ENCODE data around the gene CCR4. TPM values are rescaled to one million over a fixed set of nuclear protein-coding genes. Genes with fewer than 3 reads are reported as not detected.

Gene CCR4
- total and polyA plus RNA-seq, 2 of the 4 experiments (the other 2 are of a cell fraction), result not detected

- no peak overlapping the region for H2AK9ac ChIP-seq (replicated peaks; ENCODE audit: low read depth, low read length, poor library complexity)
- H3K18ac ChIP-seq (ENCODE audit: low read depth, low read length), result no peak overlapping the region
- H3K56ac ChIP-seq (ENCODE audit: extremely low read depth, insufficient read depth, low read length), result no peak overlapping the region
- DNase-seq (no peak), ATAC-seq (ENCODE audit: low read depth) (no peak)
- no peak overlapping the region for H2AFZ ChIP-seq (replicated peaks; ENCODE audit: low read length, poor library complexity)
- H4K5ac ChIP-seq (ENCODE audit: low read depth, low read length), result no peak overlapping the region
- H4K20me1 ChIP-seq (ENCODE audit: insufficient read depth, low read length), result no peaks in the 10 kb centered on the region
- whole genome bisulfite sequencing, 2 experiments (ENCODE audit: extremely low coverage in 2 of 2, insufficient read length in 1 of 2), result 100% methylated on average over 1 of the region's 2 CpGs; no CpG with 5 or more reads in 1 of the 2 experiments
- no peak overlapping the region for H3K27ac ChIP-seq (ENCODE audit: insufficient read depth, low read length)
- peaks cover 4% of the 10 kb centered on the region; the same call in 1 of the 2 replicates for H3K9me3 ChIP-seq (ENCODE audit: control insufficient read depth, insufficient read depth, low read length)
- no peak overlapping the region for H3K4me3 ChIP-seq (ENCODE audit: insufficient read depth, low read depth, low read length)
- intact Hi-C loops (cut with micrococcal nuclease), result no loop called here
- no peak overlapping the region for H3K23ac ChIP-seq (ENCODE audit: low read depth, low read length)
- no peak overlapping the region for H3K4ac ChIP-seq (ENCODE audit: low read depth, low read length)
- H3K4me1 ChIP-seq (ENCODE audit: control insufficient read depth, insufficient read depth, low read length), result no peaks in the 10 kb centered on the region
- TF ChIP-seq NFE2L2 (IDR thresholded peaks at IDR 0.05; ENCODE audit: low read depth, low read length) (no peak), SMC3 (IDR thresholded peaks at IDR 0.05; ENCODE audit: low read depth, low read length) (no peak), BHLHE40 (IDR thresholded peaks at IDR 0.05; ENCODE audit: low read depth, low read length) (no peak), MXI1 (IDR thresholded peaks at IDR 0.05; ENCODE audit: borderline replicate concordance, low read depth, low read length) (no peak), CEBPB (IDR thresholded peaks at IDR 0.05; ENCODE audit: low read depth, low read length) (no peak), CHD1 (IDR thresholded peaks at IDR 0.05; ENCODE audit: low read depth, low read length) (no peak), MAFK (IDR thresholded peaks at IDR 0.05; ENCODE audit: low read depth, low read length) (no peak), USF2 (IDR thresholded peaks at IDR 0.05; ENCODE audit: low read depth, low read length) (no peak), RCOR1 (IDR thresholded peaks at IDR 0.05; ENCODE audit: insufficient replicate concordance, low read length) (no peak), MAZ (IDR thresholded peaks at IDR 0.05; ENCODE audit: borderline replicate concordance, low read depth, low read length) (no peak), ELK1 (IDR thresholded peaks at IDR 0.05; ENCODE audit: borderline replicate concordance, low read depth, low read length) (no peak), RFX5 (IDR thresholded peaks at IDR 0.05; ENCODE audit: low read depth, low read length) (no peak), FOS (IDR thresholded peaks at IDR 0.05; ENCODE audit: low read depth, low read length) (no peak), CTCF (conservative IDR thresholded peaks at IDR 0.05; ENCODE audit: low read depth, low read length) (no peak), POLR2A (IDR thresholded peaks at IDR 0.05; ENCODE audit: low read depth, low read length) (no peak), RAD21 (IDR thresholded peaks at IDR 0.05; ENCODE audit: low read length) (no peak)
- dilution Hi-C loops (cut with HindIII; ENCODE audit: low sequenced_read_pairs, unreplicated experiment), result no loop called here
- H2AK5ac ChIP-seq (ENCODE audit: low read depth, low read length), result no peak overlapping the region
- no peak overlapping the region for H2BK15ac ChIP-seq (ENCODE audit: low read depth, low read length)
- peaks cover 4% of the 10 kb centered on the region for H3K27me3 ChIP-seq (ENCODE audit: control insufficient read depth, insufficient read depth, low read length)
- H3K14ac ChIP-seq (replicated peaks; ENCODE audit: low read depth, low read length), result no peak overlapping the region
- no peaks in the 10 kb centered on the region for H3K79me1 ChIP-seq (ENCODE audit: low read depth in 1 of 2, low read length in 2 of 2)
- no peak overlapping the region for H3K4me2 ChIP-seq (ENCODE audit: low read depth, low read length)
- ChIA-PET CTCF (no interaction called here), POLR2A (ENCODE audit: unreplicated experiment) (no interaction called here)
- no peaks in the 10 kb centered on the region for H3K36me3 ChIP-seq (ENCODE audit: control insufficient read depth, insufficient read depth, low read length)
- no peak overlapping the region for H4K8ac ChIP-seq (ENCODE audit: low read depth in 2 of 2, low read length in 2 of 2)
- H2BK5ac ChIP-seq (ENCODE audit: low read depth, low read length, poor library complexity, severe bottlenecking), result no peak overlapping the region
- no peaks in the 10 kb centered on the region for H3K9me1 ChIP-seq (ENCODE audit: insufficient read depth, low read length)
- no peak overlapping the region for H2BK120ac ChIP-seq (ENCODE audit: low read depth, low read length)
- BruUV-seq (replicated peaks), result no TSS peak
- in situ Hi-C loops (cut with MboI; ENCODE audit: low sequenced_read_pairs), result no loop called here
- no peak overlapping the region for H3K9ac ChIP-seq (ENCODE audit: low read depth, low read length)
- no peak overlapping the region for H4K91ac ChIP-seq (ENCODE audit: insufficient read depth, low read depth, low read length)
- H2BK20ac ChIP-seq (ENCODE audit: low read depth, low read length), result no peak overlapping the region
These were observed 31.5 kb upstream of the CCR4 start for GRCh38 chr3:32919920-32920319.
